Measurements from ENCODE around the gene TMF1. TPM values are rescaled to one million over a fixed set of nuclear protein-coding genes. Genes with fewer than 3 reads are reported as not detected.

The TMF1 gene
- total and polyA plus RNA-seq, 2 of the 8 experiments (the other 6 are each of a cell fraction or from before 2014, with no cell fraction given): 1.4 to 18.3 TPM

DNA sequence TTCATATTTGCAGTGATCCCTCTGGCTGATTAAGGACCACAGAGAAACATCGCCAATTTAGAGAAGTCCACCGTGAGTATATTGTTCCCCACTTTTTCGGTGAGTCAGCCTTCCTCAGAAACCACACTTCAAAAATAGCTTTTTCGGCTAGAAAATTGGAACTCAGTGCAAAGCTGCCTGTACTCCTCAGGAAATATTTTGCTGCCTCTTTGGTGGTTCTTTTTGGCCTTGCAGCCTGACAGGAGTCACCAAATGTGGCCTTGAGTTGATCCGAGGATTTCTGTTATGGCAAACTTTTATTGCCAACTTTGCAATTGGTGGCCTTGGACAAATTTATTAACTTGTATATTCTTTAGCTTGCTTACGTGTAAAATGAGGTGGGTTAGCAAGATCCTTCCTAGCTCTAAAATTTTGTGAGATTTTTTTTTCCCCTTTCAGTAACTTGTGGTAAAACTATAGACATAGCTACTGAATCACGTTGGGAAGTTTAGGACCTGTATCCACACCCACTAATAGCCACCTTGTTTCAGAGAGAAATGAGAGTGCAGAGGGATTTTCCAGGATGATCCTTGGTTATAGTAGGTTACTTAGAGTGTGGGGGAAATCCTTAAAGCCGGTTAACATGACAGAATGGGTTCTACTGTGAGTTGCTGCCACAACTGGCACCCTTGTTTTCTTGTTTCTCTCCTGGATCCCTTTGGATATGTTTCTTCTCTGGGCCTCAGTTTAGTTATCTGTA lies 42.5 kb upstream of the TMF1 start (continued):
- TF ChIP-seq ZNF274 (IDR thresholded peaks at IDR 0.05; ENCODE audit: borderline replicate concordance, extremely low read depth, low read length) (no peak), CTBP2 (IDR thresholded peaks at IDR 0.05; ENCODE audit: borderline replicate concordance, insufficient read depth, insufficient read length, low read length) (no peak), SAP30 (IDR thresholded peaks at IDR 0.05; ENCODE audit: insufficient read depth, insufficient replicate concordance, low read length) (no peak)

All from H1 (cell line).